ENCODE results near the gene MMP21.
A peak's percentile ranks its signal among the peaks of the same experiment; 100 is the strongest.

Gene MMP21, protein sequence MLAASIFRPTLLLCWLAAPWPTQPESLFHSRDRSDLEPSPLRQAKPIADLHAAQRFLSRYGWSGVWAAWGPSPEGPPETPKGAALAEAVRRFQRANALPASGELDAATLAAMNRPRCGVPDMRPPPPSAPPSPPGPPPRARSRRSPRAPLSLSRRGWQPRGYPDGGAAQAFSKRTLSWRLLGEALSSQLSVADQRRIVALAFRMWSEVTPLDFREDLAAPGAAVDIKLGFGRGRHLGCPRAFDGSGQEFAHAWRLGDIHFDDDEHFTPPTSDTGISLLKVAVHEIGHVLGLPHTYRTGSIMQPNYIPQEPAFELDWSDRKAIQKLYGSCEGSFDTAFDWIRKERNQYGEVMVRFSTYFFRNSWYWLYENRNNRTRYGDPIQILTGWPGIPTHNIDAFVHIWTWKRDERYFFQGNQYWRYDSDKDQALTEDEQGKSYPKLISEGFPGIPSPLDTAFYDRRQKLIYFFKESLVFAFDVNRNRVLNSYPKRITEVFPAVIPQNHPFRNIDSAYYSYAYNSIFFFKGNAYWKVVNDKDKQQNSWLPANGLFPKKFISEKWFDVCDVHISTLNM

DNA sequence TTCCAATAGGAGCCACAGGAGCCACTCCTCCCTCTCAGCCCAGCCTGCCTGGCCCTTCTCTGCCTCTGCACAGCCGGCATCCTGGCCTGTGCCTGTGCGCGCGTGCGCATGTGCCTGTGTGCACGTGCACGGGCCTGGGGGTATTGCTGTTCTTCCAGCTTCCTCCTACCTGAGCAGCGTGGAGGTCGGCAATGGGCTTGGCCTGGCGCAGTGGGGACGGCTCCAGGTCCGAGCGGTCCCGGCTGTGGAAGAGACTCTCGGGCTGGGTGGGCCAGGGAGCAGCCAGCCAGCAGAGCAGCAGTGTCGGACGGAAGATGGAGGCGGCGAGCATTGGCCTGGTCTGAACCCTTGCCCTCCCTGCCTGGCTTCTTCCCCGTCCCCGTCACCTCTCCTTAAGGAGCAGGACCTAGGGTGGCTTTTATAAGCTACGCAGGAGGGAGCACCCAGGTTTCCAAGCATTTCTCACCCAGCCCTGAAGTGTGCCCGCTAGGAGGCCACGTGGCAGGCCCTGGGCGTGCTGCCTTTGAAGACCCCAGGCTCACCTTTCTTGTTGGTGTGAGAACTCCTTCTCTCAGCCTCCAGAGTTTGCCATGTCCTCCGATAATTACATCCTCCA lies at the start of gene MMP21:
Gene MMP21, minus strand, starts transcription at position 331 of the 616 bp plus-strand sequence. Its CDS starts 0 bp downstream, at position 331.
- DNase-seq = no peak

GRCh38 chr10:125824736-125825135 lies 49.1 kb upstream of the MMP21 start:
- no peak for DNase-seq

GRCh38 chr10:125823663-125824251 lies 48.1 kb upstream of the MMP21 start:
- DNase-seq = no peak

GRCh38 chr10:125822878-125823662 lies 47.4 kb upstream of the MMP21 start, which contains the start of the genes BCCIP and UROS:
Gene BCCIP (plus strand): TSS chr10:125823546. CDS start chr10:125823558, 12 bp downstream.
Gene UROS (minus strand): TSS chr10:125823258. CDS start chr10:125816499, 6,759 bp downstream.
- DNase-seq = peak; percentile 84

GRCh38 chr10:125820701-125821100 lies 45.1 kb upstream of the MMP21 start:
- no peak for DNase-seq

DNA sequence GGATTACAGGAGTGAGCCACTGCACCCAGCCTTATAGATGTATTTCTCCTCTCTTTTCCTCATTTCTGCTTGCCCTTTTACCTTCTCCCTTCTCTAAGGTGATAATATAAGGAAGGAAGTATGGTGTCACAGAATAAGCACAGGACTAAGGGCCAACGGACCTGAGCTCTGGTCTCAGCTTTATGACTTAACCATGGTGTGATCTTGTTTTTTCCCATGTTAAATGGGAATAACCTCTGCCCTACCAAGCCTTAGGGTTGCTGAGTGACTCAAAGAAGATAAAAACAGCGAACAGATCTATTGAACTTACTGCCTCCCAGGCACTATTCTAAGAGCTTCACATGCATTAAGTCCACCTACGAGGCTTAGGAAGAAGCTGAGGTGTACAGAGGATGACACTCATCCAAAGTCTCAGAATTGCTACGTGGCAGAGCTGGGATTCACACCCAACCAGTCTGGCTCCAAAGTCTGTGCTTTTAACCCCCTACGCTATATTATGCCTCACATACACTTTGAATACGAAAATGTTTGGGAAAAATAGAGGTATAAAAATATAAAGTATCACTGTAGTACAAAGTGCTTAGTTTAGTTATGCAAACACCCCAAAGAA lies 41.8 kb upstream of the MMP21 start:
- no peak for DNase-seq

- DNase-seq = no peak
Observed at GRCh38 chr10:125816548-125816947, 40.9 kb upstream of the MMP21 start.

DNA sequence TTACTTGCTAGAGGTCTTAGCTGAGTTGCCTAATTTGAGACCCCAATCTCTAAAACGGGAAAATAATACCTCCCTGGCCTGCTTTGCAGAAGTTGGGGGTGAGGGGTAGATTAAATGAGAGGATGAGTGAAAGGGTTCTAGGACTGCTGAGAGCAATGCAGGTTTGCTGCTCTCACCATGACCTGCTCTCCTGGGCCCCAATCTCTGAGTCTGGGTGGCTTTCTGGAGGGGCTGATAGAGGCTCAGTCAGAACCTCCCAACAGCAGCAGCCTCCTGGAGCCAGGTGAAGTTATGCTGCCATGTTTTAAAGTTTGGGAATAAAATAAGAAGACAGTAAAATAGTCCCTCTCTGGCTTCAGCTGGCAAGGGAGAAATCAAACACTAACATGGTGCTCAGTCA lies 40.1 kb upstream of the MMP21 start:
- DNase-seq = no peak

DNA sequence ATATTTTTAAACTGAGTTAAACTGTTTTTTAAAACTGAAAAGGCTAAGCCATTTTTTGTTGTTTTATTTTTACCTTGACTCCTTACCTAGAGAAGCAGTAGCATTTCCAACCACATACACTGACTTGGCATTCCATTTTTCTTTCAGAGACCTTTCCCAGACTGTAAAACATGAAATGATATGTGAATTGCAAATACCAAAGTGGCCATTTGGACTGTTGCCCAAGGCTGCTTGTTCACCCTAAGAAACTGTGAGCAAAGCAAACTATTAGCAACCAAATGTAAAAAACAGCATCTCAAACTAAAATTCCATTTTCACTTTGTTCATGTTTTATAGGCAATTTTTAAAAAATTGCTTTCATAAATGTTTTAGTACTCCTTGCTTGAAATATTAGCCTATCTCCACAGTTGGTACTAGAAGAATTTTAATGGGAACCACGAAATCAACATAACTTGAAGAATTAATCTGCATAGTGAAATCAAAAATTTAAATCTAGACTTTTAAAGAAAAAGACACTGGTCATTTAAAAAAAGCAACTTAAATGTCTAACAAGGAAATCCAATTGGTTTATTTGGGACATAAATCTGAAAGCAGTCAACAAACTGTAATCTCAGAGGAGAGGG lies 36.6 kb upstream of the MMP21 start:
- no peak for DNase-seq

DNA sequence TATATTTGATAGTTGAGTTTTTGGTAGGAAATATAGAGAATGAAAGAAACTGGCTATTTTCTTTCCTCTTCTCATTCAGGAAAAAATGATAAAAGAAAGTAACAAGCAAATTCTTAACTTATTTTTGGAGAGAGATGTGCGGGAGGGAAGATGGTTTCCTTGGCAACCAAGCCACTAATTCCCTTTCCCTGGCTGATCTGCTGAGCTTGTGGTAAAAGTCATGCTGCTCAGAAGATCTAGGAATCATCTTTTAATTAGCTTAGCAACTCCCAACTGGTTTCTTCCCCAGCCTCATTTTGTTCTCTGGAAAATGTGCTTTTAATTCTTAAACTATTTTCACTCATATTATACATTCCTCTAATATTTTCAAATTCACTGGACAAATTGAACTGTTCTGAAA lies 35.6 kb upstream of the MMP21 start:
- DNase-seq = no peak

GRCh38 chr10:125808047-125808446 lies 32.4 kb upstream of the MMP21 start:
- no peak for DNase-seq

GRCh38 chr10:125802739-125803138 lies 27.1 kb upstream of the MMP21 start:
- no peak for DNase-seq

DNA sequence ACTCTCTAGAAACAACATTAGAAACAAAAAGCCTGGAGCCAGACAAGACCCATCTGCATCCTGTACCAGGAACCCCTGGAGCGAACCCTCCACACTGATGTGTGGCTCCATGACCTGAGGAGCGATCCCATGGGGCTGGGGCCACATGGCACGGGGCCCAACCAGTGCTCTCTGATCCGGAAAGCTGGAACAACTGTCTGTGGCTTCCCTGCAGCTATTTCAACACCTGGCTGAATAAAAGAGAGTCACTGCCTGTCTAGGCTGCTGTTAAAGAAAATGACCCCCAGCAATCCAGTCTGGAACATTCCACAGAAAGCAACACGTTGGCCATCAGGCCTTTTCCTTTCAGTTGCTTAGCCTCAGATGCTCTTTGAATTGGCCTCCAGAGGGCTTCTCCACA lies 26.5 kb upstream of the MMP21 start:
- no peak for DNase-seq

DNA sequence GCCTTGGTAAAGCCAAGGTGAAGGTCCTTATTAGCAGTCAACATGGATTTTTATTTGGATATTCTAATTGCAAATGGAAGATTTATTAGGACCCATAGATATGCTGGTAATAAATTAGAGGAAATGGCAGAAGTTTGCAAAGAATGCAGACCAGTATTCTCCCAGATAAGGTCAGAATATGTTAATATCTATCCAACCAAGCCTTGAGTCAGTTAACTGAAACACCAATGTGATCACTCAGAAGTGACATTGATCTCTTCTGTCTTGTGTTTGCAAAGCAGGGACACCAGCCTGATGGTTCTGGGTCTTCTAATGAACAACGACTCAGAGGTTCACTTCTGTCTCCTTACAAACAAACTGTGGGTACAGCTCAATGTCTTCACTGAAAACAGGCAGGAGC lies 26.0 kb upstream of the MMP21 start:
- no peak for DNase-seq

GRCh38 chr10:125799451-125800182 lies 24.0 kb upstream of the MMP21 start:
- DNase-seq = no peak

DNA sequence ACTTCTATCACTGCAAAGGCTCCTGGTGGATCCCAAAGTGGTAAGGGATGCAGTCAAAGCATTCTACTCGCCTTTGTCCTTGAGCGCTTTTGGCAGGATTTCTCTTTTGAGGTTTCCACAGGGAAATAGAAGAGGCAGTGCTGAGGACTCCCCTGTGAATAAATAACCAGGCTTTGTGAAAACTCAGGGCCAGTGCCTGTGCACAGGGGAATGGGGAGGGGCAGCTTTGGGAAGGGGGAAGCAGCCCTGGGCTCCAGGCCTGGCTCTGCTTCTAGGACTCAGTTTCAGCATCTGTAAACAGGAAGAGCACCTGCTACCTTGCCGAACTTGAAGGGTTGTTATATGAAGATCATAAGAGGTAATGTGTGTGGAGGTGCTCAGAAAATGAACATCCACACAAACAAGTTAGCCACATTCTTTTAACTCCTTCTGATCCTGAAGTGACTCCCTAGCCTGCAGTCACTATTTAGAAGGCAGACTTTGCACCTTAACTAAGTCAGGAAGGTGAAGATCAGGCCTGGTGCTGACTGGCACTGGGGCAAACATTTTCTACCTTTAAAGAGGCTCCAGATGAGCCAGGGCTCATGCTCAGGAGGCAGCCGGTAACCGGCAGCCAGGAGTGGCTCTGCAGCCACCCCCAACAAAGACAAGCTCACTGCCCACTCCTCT lies 22.5 kb upstream of the MMP21 start:
- DNase-seq = no peak

- no peak for DNase-seq
Observed at GRCh38 chr10:125797424-125797823, 21.8 kb upstream of the MMP21 start.

GRCh38 chr10:125795637-125796190 lies 20.1 kb upstream of the MMP21 start:
- no peak for DNase-seq

- no peak for DNase-seq
Observed at GRCh38 chr10:125795128-125795527, 19.5 kb upstream of the MMP21 start.
